ENCODE data around the gene SAMD7.

Gene SAMD7

DNA sequence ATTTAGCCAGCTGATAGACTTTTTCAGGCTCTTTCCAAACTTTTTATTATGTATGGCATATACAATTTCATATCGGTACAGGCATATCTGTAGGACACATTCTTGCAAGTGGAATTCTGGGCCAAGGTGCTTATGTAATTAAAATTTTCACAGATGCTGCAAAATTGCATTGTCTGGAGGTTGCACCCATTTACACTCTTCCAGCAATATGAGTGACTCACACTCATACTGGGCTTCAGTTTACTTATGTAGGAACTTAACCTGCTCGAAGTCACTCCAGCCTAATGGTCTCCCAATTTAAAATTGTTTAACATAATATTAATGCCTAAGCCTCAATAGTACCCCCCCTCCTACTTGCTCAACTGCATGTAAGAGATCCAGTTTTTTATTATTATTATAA, 44.0 kb downstream of the SAMD7 start:
- no peak overlapping the region for H3K4me3 ChIP-seq (ENCODE audit: low read depth, low read length)
- no peak for DNase-seq (ENCODE audit: low read depth)

DNA sequence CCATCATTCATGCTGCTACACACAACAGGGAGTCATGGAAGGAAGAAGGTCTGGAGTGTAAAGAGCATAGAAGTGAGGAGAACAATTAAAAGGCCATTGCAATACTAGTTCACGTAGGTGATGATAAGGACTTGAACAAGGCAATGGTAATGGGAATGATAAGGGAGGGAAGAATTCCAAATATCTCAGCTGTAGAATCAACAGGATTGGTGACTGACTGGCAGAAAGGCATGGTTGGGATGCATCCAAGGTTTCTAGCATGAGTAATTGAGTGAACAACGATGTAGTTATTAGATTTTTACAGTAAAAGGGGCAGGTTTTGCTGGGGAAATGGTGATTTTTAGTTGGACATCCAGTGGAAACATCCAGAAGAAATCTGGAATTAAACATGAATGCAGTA, 52.8 kb downstream of the SAMD7 start:
- H3K4me3 ChIP-seq (ENCODE audit: low read depth, low read length): no peak overlapping the region
- DNase-seq (ENCODE audit: low read depth): no peak

DNA sequence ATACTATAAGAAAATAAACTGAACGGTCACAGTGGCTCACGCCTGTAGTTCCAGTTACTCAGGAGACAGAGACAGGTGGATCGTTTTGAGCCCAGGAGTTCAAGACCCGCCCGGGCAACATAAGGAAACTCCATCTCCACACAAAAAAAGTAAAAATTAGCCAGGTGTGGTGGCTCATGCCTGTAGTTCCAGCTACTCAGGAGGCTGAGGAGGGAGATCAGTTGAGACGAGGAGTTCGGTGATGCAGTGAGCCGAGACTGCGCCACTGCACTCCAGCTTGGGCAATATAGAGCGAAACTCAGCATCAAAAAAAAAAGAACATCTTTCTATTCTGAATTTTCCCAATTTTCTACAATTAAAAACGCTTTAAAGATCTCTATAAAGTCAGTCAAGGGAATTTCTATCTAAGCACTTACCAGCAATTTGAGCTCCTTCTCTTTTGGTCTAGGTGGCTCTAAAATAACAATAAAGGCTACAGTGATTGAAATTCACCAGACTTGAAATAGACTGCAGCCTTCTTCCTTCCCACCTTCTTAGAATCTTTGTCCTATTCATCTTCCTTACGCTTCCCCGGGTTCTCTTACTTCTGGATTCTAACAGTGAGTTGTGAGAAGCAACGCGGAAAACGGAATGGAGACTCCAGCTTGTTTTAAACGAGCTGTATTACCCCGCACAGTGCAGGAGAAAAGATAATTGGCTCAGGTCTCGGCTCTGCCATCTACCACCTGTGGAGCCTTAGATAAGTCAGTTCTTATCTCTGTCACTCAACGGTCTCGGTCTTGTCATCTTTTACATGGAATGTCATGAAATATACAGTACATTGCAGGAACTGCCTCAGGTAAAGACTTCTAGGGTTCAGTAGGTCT, 54.4 kb downstream of the SAMD7 start:
- DNase-seq (ENCODE audit: low read depth): no peak
- peak overlapping the region; percentile 71 for H3K4me3 ChIP-seq (ENCODE audit: low read depth, low read length)

- H3K4me3 ChIP-seq (ENCODE audit: low read depth, low read length): peak within 1 kb of the TSS; percentile 71
- DNase-seq (ENCODE audit: low read depth): peak; percentile 73
Observed at GRCh38 chr3:169966428-169966950, 55.1 kb downstream of the SAMD7 start, which contains the start of gene SEC62. Gene SEC62, plus strand, starts transcription at chr3:169966807. Its CDS starts 16 bp downstream, at chr3:169966823.

- H3K4me3 ChIP-seq (ENCODE audit: low read depth, low read length): peak overlapping the region; percentile 71
- no peak for DNase-seq (ENCODE audit: low read depth)
Observed at GRCh38 chr3:169966951-169967915, 55.9 kb downstream of the SAMD7 start.

DNA sequence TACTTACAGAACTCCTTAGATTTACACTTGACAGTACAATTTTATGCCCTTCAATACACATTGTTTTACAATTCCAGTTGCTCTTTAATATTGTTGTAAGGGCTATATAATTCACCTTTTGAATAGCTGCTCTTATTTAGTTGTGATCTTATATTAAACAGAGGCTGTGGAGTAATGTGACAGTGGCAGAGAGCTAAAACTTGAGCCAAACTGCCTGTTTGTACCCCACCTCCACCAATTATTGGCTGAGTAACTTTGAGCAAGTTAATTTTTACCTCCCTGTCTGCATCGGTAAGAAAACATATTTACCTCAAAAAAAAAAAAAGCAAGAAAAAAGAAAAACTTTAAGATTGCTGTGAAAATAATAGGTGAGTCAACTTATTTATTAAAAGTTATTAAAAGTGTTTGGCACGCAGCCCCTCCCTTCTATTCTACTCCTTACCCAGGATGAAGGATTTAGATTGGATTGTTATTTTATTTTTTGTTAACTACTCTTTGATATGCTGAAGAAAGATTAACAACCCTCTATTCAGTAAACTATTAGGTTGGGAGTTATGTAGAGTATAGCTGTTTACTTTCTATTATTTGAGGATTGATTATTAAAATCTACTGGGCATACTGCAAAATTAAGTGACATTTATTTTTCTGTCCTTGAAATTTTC, 57.0 kb downstream of the SAMD7 start:
- H3K4me3 ChIP-seq (ENCODE audit: low read depth, low read length): peak overlapping the region; percentile 71
- DNase-seq (ENCODE audit: low read depth): no peak

- no peak overlapping the region for H3K4me3 ChIP-seq (ENCODE audit: low read depth, low read length)
- DNase-seq (ENCODE audit: low read depth): no peak
Observed at GRCh38 chr3:169969174-169970095, 58.1 kb downstream of the SAMD7 start.

DNA sequence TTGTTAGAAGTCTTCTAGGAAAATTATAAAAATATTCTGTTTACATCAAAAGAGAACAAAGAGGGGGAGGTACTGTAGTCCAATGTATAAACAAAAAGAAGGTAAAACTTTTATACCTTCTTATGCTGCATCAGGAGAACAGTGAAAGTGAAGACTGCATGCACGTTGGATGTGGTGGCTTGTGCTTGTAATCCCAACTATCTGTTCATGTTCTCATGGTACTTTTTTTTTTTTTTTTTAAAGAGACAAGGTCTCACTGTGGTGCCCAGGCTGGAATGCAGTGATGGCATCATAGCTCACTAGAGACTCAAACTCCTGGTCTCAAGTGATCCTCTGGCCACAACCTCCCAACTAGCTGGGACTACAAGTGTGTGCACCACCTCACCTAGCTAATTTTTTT, 59.5 kb downstream of the SAMD7 start:
- no peak for DNase-seq (ENCODE audit: low read depth)
- no peak overlapping the region for H3K4me3 ChIP-seq (ENCODE audit: low read depth, low read length)

GRCh38 chr3:169971522-169971921, 60.1 kb downstream of the SAMD7 start:
- no peak overlapping the region for H3K4me3 ChIP-seq (ENCODE audit: low read depth, low read length)
- no peak for DNase-seq (ENCODE audit: low read depth)

DNA sequence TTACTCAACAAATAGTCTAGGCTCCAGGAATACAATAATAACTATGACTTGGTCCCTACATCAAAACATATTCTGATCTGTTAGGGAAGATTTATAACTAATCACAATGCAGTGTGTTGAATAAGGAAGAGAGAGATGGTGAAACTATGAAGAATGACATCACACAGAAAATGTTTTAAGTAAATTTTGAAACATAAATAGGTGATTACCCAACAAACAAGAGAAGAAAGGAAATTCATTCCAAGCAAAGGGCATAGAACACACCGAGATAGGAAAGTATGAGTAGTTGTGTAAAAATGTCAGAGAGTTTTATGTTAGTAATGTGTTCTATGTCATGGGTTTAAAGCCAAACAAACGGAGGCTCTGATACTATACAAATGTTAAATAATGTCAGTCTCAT, 68.7 kb downstream of the SAMD7 start:
- H3K4me3 ChIP-seq (ENCODE audit: low read depth, low read length): no peak overlapping the region
- DNase-seq (ENCODE audit: low read depth): no peak

- no peak for DNase-seq (ENCODE audit: low read depth)
Observed at GRCh38 chr3:169984292-169984691, 72.9 kb downstream of the SAMD7 start.

More at GRCh38 chr3:169984292-169984691, 72.9 kb downstream of the SAMD7 start:
- no peak overlapping the region for H3K4me3 ChIP-seq (ENCODE audit: low read depth, low read length)

Measured in skeletal muscle cell (primary cell).